HG03135 (cell line): Measurements from ENCODE around the gene CS.
"Not testable (repeated sequence)": the region's sequence is repeated elsewhere in the genome, so short reads cannot be mapped to it uniquely, and the experiment has no call there.

Source experiments
- ATAC-seq: cut with Tn5 transposase; IDR thresholded peaks from one replicate; pipeline ENCODE4 v1.9.1; 2021; ENCODE audit warnings: mild to moderate bottlenecking, moderate library complexity; ENCODE audit not compliant: unreplicated experiment

Gene CS

DNA sequence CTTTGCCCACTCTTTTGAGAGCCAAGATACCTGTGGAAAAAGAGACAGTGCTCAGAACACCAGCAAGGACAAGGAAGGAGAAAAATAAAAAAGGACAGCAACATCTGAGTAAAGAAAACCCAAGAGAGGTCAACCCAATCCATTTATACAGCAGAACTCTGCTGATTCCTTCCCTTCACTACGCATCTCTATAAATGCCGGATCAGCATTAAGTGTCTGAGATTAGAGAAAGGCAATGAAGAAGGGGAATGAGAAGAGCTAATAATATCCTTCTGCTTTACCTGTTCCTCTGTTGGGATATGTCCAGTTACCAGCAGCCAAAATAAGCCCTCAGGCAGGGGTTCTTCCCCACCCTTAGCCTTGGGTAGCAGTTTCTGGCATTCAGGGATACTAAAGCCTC, 17.6 kb downstream of the CS start:
- no peak for ATAC-seq

DNA sequence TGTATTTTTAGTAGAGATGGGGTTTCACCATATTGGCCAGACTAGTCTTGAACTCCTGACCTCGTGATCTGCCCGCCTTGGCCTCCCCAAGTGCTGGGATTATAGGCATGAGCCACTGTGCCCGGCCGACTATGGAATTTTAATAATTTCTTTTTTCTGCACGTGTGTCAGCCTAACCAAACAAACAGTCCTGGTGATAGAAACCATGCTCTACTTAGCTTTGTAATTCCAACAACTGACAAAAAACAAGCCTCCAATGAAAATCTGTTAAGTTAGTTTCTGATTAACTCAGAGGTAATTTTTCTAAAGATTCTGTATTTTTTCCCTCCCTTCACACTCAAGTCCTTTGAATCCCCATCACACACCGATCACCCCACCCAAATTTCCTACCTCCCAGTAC, 18.1 kb downstream of the CS start:
- no peak for ATAC-seq

DNA sequence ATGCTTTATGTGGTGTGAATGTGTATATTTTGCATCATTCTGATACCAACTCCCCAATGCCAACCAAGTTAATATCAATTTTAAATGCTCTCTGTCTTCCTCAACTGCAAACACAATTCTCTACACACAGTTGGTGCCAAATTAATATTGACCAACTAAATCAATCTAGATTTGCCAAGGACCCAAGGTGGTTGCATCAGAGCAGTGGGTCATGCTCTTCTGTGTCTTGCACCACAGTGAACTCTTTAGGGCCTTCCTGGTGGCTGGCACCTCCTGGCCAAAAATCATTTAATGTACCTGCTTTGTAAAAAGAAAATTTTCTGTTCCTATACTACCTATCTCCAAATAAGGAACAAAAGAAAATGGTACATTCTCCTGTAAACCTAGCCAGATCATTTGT, 19.3 kb downstream of the CS start:
- no peak for ATAC-seq

DNA sequence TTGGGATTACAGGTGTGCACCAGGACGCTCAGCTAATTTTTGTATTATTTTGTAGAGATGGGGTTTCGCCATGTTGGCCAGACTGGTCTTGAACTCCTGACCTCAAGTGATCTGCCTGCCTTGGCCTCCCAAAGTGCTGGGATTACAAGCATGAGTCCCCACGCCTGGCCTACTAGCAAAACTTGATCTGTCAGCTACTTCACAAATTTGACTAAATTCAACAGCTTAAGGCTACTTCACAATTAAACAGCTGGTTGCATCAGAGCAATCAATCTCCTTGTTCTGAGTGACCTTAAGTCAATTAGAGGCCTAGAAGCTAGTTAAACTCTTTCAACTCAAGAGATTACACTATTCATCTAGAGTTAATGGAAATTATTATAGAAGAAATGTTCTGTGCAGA, 21.2 kb downstream of the CS start:
- ATAC-seq: no peak

DNA sequence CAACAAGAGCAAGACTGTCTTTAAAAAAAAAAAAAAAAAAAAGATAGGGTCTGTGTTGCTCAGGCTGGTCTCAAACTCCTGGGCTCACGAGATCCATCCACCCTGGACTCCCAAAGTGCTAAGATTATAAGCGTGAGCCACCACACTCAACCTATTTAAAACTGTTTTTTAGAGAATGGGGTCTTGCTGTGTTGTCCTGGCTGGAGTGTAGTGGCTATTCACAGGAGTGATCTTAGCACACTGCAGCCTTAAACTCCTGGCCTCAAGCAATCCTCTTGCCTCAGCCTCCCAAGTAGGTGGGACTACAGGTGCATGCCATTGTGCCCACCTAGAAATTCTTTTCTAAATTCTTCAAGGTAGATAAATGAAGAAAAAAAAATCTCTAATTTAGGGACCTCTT, 25.8 kb downstream of the CS start:
- no peak for ATAC-seq

DNA sequence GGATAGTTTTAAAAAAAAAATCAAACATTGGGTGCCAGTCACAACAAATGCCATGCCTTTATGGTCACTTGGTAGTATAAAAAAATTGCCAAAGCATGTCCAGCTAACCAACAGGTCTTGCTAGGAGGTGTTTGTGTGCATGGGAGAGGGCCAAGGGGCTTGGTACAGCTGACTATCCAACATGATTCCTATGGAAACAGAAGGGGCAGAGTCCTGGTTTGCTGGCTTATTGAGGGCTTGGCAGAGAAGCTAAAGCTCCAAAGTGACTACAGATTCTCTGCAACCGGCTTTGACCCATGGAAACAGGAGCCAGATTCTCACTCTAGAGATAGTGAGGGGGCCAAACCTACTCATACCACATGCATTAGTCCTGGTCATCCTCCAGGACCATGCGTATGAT, 27.7 kb downstream of the CS start:
- ATAC-seq: not testable (repeated sequence)

DNA sequence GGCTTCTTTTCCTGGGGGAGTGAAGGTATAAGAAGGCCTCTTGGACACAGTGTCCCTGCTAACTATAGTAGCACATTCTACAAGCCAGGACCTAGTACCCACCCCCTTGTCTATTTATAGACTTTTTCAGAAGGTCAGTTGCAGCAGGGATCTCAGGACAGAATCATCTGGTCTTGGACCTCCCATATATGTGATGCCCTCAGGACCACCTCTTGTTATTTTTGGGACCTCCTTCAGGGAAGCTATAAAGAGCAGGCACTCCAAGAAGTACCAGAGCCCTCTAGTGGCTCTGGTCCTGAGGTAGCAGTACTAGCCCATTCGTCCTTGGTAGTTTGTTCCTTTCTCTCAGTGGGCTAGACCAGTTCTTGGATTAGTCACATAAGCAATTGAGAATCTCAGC, 29.1 kb downstream of the CS start:
- no peak for ATAC-seq

DNA sequence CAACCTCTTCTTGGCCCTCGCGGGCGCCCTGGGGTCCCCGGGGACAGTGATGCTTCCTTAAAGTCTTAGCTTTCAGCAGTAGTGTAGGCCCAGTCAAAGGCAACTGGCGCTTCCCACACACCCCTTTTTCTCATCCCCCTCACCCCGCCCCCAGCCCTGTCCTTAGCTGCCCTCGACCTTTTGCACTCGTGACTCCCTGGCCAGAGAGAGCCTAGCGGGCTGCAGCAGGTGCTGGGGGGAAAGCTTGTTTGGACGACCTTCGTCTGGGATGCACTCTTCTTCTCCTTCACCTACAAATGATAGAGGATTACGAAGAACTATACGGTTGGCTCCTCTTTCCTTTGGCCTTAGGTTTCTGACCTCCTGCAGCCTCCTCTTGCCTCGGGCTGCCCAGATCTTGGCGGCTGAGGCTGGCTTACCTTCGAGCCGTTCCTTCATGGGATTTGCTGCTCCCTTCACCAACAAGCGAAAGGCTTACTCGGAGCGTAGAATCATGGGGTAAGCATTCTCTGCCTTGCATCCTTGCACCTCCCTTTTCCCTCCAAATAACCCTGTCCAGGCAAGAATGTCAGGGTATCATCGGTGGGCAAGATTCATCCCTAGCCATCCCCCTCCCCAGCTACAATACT, 32.6 kb downstream of the CS start:
- ATAC-seq: peak; percentile 20

DNA sequence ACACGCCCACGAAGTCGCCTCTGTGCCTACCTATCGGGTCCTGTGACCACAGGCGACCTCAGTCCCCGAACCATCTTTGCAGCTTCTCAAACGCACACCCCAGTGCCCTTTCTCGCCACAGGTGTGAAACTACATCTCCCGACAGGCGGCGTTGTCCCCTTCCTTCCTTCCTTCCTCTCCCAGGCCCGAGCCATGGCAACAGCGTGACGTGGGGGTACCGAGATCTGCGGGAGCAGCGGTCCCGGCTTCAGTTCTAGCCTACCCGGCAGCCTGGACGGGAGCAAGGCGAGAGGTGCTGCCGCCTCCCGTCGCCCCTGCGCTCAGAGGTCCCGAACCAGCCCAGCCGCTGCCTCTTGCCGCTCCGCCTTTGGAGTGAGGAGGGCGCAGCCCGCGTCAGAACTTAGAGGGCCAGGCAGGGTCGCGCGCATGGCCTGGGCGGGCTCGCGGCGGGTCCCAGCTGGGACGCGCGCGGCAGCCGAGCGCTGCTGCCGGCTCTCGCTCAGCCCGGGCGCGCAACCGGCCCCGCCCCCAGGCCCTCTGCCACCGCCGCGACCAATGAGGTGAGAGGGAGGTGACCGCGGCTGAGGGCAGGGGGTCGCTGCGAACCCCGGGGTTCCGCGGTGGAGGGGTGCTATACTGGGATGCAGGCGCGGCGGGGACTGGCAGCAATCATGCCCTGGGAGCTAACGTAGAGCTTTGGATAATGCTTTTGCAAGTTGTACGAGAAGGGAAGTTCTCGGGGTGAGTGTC, 33.3 kb downstream of the CS start, which contains the start of gene COQ10A:
TSS of gene COQ10A (plus strand) at position 250 of the 750 bp plus-strand sequence. CDS start at position 427, 177 bp downstream.
- ATAC-seq: peak; percentile 91

DNA sequence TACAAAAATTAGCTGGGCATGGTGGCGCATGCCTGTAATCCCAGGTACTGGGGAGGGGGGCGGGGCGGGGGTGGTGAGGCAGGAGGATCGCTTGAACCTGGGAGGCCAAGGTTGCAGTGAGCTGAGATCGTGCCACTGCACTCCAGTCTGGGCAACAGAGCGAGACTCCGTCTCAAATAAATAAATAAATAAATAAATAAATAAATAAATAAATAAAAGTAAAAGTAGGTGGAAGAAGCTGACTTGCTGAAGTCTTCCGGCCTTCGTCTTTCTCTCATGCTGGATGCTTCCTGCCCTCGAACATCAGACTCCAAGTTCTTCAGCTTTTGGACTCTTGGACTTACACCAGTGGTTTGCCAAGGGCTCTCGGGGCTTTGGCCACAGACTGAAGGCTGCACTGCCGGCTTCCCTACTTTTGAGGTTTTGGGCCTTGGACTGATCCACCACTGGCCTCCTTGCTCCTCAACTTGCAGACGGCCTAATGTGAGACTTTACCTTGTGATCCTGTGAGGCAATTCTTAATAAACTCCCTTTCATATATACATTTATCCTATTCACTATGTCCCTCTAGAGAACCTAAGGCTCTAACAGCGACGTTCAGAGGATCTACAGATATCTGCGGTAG, 34.0 kb downstream of the CS start:
- ATAC-seq: not testable (repeated sequence)

DNA sequence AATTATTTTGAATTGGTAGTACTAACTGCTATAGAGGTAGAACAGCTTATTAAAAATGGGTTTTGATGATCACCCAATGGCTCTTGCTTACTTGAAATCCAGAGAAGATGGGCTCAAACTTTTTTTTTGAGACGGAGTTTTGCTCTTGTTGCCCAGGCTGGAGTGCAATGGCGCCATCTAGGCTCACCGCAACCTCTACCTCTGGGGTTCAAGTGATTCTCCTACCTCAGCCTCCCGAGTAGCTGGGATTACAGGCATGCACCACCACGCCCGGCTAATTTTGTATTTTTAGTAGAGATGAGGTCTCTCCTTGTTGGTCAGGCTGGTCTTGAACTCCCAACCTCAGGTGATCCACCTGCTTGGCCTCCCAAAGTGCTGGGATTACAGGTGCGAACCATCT, 37.2 kb downstream of the CS start:
- ATAC-seq: not testable (repeated sequence)

DNA sequence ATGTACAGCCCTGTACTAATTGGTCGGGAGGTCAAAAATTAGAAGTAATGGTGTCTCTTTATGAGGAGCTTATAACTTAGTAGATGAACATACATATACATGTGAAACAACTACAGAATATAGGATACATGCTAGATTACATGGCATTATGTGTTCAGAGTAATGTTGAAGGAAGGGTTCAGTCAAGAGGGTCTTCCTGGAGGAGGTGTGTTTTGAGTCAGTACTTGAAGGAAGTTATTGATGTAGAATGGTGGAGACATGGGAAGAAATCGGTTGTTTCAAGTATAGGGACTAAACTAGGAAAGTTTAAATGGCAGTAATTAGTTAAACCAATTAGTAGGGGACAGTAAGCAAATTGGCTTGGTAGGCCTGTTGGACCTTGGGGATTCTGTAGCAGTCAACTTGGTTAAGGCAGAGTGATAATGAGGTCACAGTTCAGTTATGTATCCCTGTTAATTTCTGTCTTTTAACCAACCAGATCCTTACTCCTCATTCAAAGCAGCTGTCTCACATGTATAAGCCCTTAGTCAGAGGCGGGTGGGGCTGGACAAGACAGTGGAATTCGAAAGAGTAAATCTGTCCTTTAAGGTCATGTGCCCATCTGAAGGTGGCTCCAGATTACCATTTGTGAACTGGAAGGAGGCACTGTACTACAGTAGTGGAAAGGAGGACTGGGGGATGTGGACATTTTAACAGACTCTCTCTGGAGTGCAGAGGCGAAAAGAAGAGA, 38.5 kb downstream of the CS start:
- no peak for ATAC-seq

DNA sequence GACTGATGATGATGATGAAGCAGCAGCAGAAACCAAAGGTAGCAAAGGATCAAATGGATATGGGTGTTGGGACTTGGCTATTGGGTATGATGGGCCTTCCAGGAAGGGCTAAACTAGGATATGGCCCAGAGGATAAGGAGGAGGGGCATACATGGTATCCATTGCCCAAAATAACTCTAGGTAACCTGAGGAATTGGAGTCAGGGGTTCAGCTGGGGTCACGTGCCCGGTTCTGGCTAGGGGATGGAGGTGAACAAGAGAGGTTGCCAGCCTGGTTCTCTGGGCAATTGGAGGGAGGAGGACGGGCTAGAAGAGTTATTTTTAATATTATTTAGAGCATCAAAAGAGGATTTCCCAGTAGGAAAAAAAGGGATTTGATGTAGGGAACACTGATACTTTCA, 39.2 kb downstream of the CS start:
- no peak for ATAC-seq

DNA sequence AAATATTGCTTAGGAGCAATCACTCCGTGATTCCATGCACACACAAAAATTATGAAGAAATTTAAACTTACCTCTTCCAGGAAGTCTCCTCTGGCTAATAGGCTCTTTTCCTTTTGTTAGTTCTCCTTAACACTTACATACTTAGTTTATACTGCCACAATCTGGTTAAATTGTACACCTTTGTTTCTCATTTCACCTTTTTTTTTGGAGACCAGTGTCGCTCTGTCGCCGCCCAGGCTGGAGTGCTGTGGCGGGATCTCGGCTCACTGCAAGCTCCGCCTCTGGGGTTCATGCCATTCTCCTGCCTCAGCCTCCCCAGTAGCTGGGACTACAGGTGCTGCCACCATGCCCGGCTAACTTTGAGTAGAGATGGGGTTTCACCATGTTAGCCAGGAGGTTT, 39.8 kb downstream of the CS start:
- no peak for ATAC-seq

DNA sequence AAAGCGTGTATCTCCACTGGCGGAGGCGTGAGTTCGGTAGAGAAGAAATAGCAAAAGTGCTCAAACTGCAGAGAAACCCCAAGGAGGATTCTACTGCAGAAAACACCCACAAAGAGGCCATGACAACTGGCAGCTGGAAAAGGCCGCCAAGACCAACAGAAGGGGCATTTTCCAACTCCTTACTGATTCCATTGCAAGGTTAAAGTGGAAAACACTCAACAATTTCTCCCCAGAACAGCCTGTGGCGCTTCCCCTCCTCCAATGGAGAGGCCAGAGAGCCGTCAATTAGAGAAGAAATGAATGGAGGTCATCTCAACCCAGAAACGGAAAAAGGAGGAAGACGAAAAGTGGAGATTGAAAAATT, 41.3 kb downstream of the CS start:
- ATAC-seq: no peak

DNA sequence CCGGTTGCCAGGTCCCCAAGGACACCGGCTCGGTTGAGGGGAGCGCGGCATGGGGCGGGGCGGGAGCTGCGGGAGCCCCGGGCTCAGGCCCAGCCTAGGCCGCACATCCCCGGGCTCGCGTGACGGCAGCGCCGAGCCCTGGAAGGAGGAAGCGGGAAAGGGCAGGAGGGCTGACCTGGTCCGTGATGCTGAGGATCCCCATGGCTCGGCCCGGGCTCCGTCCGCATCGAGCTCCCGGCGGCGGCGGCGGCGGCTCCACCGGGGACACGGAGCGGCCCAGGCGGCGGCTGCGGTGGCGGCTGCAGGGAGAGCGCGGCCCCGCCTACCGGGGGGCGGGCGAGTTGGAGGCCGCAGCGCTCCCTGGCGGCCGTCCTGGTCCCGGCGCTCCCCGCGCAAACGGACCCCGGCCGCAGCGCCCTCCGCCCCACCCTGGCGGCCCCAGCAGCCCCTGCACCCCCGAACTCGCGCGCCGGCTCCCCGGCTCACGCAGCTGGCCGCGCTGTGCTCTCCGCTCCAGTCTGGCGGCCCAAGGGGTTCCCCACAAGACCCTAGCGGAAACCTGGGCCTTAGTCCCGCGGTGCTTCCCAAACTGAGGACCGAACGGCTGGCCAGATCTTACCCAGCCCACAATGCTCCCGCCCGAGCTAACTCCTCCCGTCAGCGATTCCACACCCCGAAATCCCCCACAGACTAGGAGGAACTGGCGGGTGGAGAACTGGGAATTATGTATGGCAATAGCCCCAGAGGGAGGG, 41.9 kb downstream of the CS start, which contains the start of gene ANKRD52:
TSS of gene ANKRD52 (minus strand) at position 317 of the 752 bp plus-strand sequence. CDS start at position 202, 115 bp downstream.
- peak; percentile 85 for ATAC-seq

DNA sequence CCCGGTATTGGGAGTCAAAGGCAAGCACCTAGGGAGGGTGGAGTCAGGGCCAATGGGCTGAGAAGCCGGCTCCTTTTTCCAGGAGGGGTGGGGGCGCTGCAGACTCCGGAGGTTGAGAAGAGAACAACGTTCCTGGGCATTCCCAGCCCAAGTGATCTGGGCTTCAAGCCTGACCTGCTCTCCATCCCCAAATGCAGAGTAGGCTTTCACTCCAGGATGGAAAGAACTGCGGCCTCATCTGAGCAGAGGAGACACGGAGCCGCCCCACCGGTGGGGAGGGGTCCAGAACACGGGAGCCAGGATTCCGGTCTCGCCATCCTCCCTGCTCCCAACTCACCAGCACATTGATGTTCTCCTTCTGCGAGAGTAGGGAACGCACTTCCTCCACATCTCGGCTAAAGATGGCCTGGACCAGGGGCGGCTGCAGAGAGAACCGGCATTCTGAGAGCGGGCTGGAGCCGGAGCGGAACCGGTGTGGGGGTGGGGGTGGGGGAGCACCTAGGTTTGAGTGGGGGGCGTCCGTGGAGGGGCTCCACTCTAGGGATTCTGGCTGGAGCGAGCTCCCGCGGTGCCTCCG, 42.6 kb downstream of the CS start:
- ATAC-seq: peak; percentile 9

DNA sequence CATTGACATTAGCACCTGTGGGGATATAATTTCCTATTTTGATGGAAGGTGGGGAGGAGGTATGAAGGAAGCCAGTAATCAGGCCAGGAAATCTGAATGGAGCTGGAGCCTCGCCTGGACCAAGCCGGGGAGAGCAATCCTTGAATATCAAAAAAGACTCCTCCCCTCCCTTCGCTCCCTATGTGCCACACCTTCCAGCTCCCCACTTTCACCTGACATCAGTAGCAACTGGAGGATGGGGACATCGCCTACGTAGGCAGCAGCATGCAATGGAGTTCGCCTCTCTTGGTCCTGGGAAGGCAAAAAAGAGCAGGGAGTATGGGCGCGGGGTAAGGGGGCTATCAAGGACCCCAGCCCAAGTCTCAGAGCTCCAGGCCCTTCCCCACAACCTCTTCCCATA, 43.1 kb downstream of the CS start:
- no peak for ATAC-seq

DNA sequence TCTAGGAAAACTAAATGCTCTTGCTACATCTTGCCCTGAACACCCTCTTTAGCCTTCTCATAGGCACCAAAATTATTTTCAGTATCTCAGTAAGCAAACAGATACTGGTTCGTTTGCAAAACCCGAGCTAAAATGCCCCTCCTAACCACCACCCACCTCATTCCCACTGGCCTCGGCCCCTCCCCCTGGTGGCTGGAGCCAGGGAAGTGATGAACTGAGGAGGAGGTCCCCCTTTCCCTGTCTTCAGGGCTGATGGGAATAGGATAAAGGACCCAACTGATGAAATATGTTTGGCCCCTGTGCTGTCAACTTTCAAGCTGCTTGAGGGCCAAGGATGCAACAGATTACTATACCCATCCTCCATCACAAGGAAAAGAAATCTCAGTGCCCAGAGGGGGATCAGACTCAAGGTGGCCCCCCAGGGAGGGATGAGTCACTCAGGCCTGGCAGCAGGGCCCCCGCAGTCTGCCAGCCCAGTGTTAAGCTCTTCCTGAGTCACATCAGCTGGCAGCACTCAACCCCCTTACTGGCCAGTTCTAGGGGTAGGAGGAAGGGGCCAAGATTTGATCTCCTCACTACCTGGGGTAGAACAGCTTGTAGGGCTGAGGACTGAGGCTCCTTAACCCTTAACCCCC, 43.7 kb downstream of the CS start:
- no peak for ATAC-seq

DNA sequence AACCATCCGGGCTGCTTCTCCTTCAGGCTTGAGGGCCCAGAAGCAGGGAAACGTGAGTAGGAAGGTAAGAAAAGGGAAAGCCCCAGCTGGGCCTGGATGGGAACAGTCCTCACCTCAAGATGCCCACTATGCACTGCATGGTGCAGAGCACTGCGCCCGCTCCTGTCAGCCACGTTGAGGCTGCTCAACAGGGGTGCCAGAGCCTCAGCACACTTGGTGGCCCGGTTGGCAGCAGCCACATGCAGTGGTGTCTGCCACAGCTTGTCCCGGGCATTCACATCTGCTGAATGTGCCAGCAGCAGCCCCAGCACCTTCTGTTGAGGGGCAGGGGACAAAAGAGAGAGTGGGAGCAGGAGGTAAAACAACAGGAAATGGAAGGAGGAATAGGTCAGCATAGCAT, 44.5 kb downstream of the CS start:
- ATAC-seq: no peak
